ENCODE measurements around the gene GIGYF2.
"Not testable (repeated sequence)": the region's sequence is repeated elsewhere in the genome, so short reads cannot be mapped to it uniquely, and the experiment has no call there.

GIGYF2 gene

GRCh38 chr2:232688201-232688600 is 8.9 kb upstream of the GIGYF2 start:
- in situ Hi-C loops (cut with MboI; ENCODE audit: low sequenced_read_pairs, unreplicated experiment), result no loop called here
- DNase-seq (ENCODE audit: low spot score), result no peak
- no peak for TF ChIP-seq CTCF (IDR thresholded peaks at IDR 0.05; ENCODE audit: borderline replicate concordance, control extremely low read depth, extremely low read depth, insufficient read depth, missing control alignments)

GRCh38 chr2:232689152-232689910 is 7.8 kb upstream of the GIGYF2 start:
- DNase-seq (ENCODE audit: low spot score), result no peak
- in situ Hi-C loops (cut with MboI; ENCODE audit: low sequenced_read_pairs, unreplicated experiment), result no loop called here
- no peak for TF ChIP-seq CTCF (IDR thresholded peaks at IDR 0.05; ENCODE audit: borderline replicate concordance, control extremely low read depth, extremely low read depth, insufficient read depth, missing control alignments)

GRCh38 chr2:232691117-232691516 is 6.0 kb upstream of the GIGYF2 start:
- in situ Hi-C loops (cut with MboI; ENCODE audit: low sequenced_read_pairs, unreplicated experiment); DNase-seq (ENCODE audit: low spot score): not testable (repeated sequence)

GRCh38 chr2:232693344-232693743 is 3.8 kb upstream of the GIGYF2 start:
- TF ChIP-seq CTCF (IDR thresholded peaks at IDR 0.05; ENCODE audit: borderline replicate concordance, control extremely low read depth, extremely low read depth, insufficient read depth, missing control alignments), result no peak
- in situ Hi-C loops (cut with MboI; ENCODE audit: low sequenced_read_pairs, unreplicated experiment), result no loop called here

GRCh38 chr2:232696609-232697058 is 497 bp upstream of the GIGYF2 start:
- no peak for TF ChIP-seq CTCF (IDR thresholded peaks at IDR 0.05; ENCODE audit: borderline replicate concordance, control extremely low read depth, extremely low read depth, insufficient read depth, missing control alignments)
- peak; percentile 37 for DNase-seq (ENCODE audit: low spot score)
- in situ Hi-C loops (cut with MboI; ENCODE audit: low sequenced_read_pairs, unreplicated experiment), result no loop called here

More at GRCh38 chr2:232693344-232693743, 3.8 kb upstream of the GIGYF2 start:
- DNase-seq (ENCODE audit: low spot score), result no peak

GRCh38 chr2:232697807-232698110 is 628 bp downstream of the GIGYF2 start:
- TF ChIP-seq CTCF (IDR thresholded peaks at IDR 0.05; ENCODE audit: borderline replicate concordance, control extremely low read depth, extremely low read depth, insufficient read depth, missing control alignments), result no peak
- in situ Hi-C loops (cut with MboI; ENCODE audit: low sequenced_read_pairs, unreplicated experiment), result no loop called here
- DNase-seq (ENCODE audit: low spot score), result no peak

GRCh38 chr2:232698556-232699091 is 1.5 kb downstream of the GIGYF2 start:
- DNase-seq (ENCODE audit: low spot score), result no peak
- no peak for TF ChIP-seq CTCF (IDR thresholded peaks at IDR 0.05; ENCODE audit: borderline replicate concordance, control extremely low read depth, extremely low read depth, insufficient read depth, missing control alignments)
- in situ Hi-C loops (cut with MboI; ENCODE audit: low sequenced_read_pairs, unreplicated experiment), result no loop called here

Measured in GM13976 (cell line).